K562 (cell line): ENCODE data around the gene FGR. TPM values are rescaled to one million over a fixed set of nuclear protein-coding genes. Genes with fewer than 3 reads are reported as not detected.

Experiments
- COPS2 ChIP-seq: fragments of 450-650 bp; conservative IDR thresholded peaks from 2 replicates; pipeline ENCODE4 v1.6.1; 2016; ENCODE audit warnings: mild to moderate bottlenecking, moderate library complexity
- MEF2A ChIP-seq: IDR thresholded peaks from 2 replicates; pipeline ENCODE4 v1.6.1; 2011; ENCODE audit warnings: low read depth, mild to moderate bottlenecking, low read length, moderate library complexity; ENCODE audit not compliant: control insufficient read depth
- NONO ChIP-seq, 2 experiments: fragments of 200-400 bp in 1 of 2; fragments of 450-650 bp in 1 of 2; formaldehyde crosslinking in 1 of 2; IDR thresholded peaks; 2 replicates each; pipeline ENCODE4 v1.6.1; 2017; ENCODE audit warnings: low read depth in 2 of 2, mild to moderate bottlenecking in 2 of 2, moderate library complexity in 2 of 2, low read length in 1 of 2
- POLR2AphosphoS5 ChIP-seq: IDR thresholded peaks from 2 replicates; pipeline ENCODE4 v1.6.1; 2011; ENCODE audit warnings: mild to moderate bottlenecking, low read depth, low read length, moderate library complexity; ENCODE audit not compliant: control insufficient read depth, insufficient read depth
- SMAD4 ChIP-seq: fragments of 250-450 bp; sonication (Bioruptor Pico); conservative IDR thresholded peaks from 2 replicates; pipeline ENCODE4 v1.8.0; 2021; ENCODE audit warnings: inconsistent platforms, mild to moderate bottlenecking, moderate library complexity
- SREBF1 ChIP-seq: fragments of 150-350 bp; IDR thresholded peaks from 2 replicates; pipeline ENCODE4 v1.6.1; 2014; ENCODE audit warnings: antibody characterized with exemption, low read depth, low read length, borderline replicate concordance
- TAL1 ChIP-seq: fragments of 450-650 bp; IDR thresholded peaks from 2 replicates; pipeline ENCODE4 v1.6.1; 2016; ENCODE audit warnings: mild to moderate bottlenecking
- ZNF140 ChIP-seq: fragments of 250-450 bp; sonication (Bioruptor Pico); IDR thresholded peaks from 2 replicates; pipeline ENCODE4 v1.8.0; 2021; ENCODE audit warnings: moderate library complexity, mild to moderate bottlenecking, inconsistent platforms
- ZNF316 ChIP-seq: fragments of 450-650 bp; IDR thresholded peaks from 2 replicates; pipeline ENCODE4 v1.6.1; 2016
- polyA plus RNA-seq, 8 experiments: library from polyadenylated mRNA; depleted of rRNA in 4 of 8; stranded (reverse) in 5 of 8; unstranded in 3 of 8; fragments of >200 nt; fragmentation: Nextera tagmentation in 2 of 8; fragmentation: Illumina TruSeq in 1 of 8; extraction: Ambion mirVana in 2 of 8; extraction: Trizol in 1 of 8; gene quantifications; 2 replicates each; pipeline versions ENCODE4 v1.2.1 to v1.2.3, GENCODE V29; 2011 to 2014; ENCODE audit warnings: inconsistent platforms in 1 of 8, missing spikeins in 1 of 8
- total RNA-seq, 7 experiments: library from RNA; depleted of rRNA in 6 of 7; stranded (reverse); fragments of >200 nt in 6 of 7; fragmentation: Illumina TruSeq in 2 of 7; extraction: Trizol in 2 of 7; gene quantifications; 2 replicates each; pipeline versions ENCODE4 v1.2.1 to v1.2.3, GENCODE V29; 2011 to 2021; ENCODE audit warnings: low replicate concordance in 1 of 7
- TF ChIP-seq, protein P1 (sequence below): fragments of 150-350 bp; IDR thresholded peaks from 2 replicates; pipeline ENCODE4 v1.6.1; 2014; ENCODE audit warnings: low read depth, mild to moderate bottlenecking, low read length, borderline replicate concordance
- TF ChIP-seq, protein P2 (sequence below): sonication (generic); formaldehyde crosslinking; IDR thresholded peaks from 2 replicates; pipeline ENCODE4 v1.8.0; 2022; ENCODE audit warnings: mild to moderate bottlenecking, missing genetic modification reagents
- TF ChIP-seq, protein P3 (sequence below): fragments of 450-650 bp; IDR thresholded peaks from 2 replicates; pipeline ENCODE4 v1.6.1; 2017; ENCODE audit warnings: antibody characterized with exemption, mild to moderate bottlenecking

The FGR gene
- total and polyA plus RNA-seq, 9 of the 15 experiments (the other 6 are each of a cell fraction or from before 2014, with no cell fraction given): 0.04 to 0.11 TPM; not detected in 7

- TF ChIP-seq, protein P1, sequence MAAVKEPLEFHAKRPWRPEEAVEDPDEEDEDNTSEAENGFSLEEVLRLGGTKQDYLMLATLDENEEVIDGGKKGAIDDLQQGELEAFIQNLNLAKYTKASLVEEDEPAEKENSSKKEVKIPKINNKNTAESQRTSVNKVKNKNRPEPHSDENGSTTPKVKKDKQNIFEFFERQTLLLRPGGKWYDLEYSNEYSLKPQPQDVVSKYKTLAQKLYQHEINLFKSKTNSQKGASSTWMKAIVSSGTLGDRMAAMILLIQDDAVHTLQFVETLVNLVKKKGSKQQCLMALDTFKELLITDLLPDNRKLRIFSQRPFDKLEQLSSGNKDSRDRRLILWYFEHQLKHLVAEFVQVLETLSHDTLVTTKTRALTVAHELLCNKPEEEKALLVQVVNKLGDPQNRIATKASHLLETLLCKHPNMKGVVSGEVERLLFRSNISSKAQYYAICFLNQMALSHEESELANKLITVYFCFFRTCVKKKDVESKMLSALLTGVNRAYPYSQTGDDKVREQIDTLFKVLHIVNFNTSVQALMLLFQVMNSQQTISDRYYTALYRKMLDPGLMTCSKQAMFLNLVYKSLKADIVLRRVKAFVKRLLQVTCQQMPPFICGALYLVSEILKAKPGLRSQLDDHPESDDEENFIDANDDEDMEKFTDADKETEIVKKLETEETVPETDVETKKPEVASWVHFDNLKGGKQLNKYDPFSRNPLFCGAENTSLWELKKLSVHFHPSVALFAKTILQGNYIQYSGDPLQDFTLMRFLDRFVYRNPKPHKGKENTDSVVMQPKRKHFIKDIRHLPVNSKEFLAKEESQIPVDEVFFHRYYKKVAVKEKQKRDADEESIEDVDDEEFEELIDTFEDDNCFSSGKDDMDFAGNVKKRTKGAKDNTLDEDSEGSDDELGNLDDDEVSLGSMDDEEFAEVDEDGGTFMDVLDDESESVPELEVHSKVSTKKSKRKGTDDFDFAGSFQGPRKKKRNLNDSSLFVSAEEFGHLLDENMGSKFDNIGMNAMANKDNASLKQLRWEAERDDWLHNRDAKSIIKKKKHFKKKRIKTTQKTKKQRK: no peak
- TF ChIP-seq ZNF316: no peak
- no peak for TF ChIP-seq SREBF1
- TF ChIP-seq, protein P2, sequence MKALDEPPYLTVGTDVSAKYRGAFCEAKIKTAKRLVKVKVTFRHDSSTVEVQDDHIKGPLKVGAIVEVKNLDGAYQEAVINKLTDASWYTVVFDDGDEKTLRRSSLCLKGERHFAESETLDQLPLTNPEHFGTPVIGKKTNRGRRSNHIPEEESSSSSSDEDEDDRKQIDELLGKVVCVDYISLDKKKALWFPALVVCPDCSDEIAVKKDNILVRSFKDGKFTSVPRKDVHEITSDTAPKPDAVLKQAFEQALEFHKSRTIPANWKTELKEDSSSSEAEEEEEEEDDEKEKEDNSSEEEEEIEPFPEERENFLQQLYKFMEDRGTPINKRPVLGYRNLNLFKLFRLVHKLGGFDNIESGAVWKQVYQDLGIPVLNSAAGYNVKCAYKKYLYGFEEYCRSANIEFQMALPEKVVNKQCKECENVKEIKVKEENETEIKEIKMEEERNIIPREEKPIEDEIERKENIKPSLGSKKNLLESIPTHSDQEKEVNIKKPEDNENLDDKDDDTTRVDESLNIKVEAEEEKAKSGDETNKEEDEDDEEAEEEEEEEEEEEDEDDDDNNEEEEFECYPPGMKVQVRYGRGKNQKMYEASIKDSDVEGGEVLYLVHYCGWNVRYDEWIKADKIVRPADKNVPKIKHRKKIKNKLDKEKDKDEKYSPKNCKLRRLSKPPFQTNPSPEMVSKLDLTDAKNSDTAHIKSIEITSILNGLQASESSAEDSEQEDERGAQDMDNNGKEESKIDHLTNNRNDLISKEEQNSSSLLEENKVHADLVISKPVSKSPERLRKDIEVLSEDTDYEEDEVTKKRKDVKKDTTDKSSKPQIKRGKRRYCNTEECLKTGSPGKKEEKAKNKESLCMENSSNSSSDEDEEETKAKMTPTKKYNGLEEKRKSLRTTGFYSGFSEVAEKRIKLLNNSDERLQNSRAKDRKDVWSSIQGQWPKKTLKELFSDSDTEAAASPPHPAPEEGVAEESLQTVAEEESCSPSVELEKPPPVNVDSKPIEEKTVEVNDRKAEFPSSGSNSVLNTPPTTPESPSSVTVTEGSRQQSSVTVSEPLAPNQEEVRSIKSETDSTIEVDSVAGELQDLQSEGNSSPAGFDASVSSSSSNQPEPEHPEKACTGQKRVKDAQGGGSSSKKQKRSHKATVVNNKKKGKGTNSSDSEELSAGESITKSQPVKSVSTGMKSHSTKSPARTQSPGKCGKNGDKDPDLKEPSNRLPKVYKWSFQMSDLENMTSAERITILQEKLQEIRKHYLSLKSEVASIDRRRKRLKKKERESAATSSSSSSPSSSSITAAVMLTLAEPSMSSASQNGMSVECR (CRISPR knock-in tag): peak; percentile 39; the same call in 1 of the 2 replicates
- peak; percentile 14; the same call in 1 of the 2 replicates for TF ChIP-seq POLR2AphosphoS5
- peak; percentile 63; the same call in 1 of the 2 replicates for TF ChIP-seq MEF2A
- TF ChIP-seq SMAD4 (CRISPR knock-in tag): 0 out of 2 replicates have a peak, but pooled peaks have one; percentile 18
- TF ChIP-seq, protein P3, sequence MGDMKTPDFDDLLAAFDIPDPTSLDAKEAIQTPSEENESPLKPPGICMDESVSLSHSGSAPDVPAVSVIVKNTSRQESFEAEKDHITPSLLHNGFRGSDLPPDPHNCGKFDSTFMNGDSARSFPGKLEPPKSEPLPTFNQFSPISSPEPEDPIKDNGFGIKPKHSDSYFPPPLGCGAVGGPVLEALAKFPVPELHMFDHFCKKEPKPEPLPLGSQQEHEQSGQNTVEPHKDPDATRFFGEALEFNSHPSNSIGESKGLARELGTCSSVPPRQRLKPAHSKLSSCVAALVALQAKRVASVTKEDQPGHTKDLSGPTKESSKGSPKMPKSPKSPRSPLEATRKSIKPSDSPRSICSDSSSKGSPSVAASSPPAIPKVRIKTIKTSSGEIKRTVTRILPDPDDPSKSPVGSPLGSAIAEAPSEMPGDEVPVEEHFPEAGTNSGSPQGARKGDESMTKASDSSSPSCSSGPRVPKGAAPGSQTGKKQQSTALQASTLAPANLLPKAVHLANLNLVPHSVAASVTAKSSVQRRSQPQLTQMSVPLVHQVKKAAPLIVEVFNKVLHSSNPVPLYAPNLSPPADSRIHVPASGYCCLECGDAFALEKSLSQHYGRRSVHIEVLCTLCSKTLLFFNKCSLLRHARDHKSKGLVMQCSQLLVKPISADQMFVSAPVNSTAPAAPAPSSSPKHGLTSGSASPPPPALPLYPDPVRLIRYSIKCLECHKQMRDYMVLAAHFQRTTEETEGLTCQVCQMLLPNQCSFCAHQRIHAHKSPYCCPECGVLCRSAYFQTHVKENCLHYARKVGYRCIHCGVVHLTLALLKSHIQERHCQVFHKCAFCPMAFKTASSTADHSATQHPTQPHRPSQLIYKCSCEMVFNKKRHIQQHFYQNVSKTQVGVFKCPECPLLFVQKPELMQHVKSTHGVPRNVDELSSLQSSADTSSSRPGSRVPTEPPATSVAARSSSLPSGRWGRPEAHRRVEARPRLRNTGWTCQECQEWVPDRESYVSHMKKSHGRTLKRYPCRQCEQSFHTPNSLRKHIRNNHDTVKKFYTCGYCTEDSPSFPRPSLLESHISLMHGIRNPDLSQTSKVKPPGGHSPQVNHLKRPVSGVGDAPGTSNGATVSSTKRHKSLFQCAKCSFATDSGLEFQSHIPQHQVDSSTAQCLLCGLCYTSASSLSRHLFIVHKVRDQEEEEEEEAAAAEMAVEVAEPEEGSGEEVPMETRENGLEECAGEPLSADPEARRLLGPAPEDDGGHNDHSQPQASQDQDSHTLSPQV: no peak
- no peak for TF ChIP-seq ZNF140 (CRISPR knock-in tag)
- TF ChIP-seq TAL1: peak; percentile 14; the same call in 1 of the 2 replicates
- TF ChIP-seq COPS2: no peak
- peak in 1 of 2 experiments; percentile 9; a peak in 2 of 4 replicates for TF ChIP-seq NONO (IDR thresholded peaks at IDR 0.05; ENCODE audit: low read depth in 2 of 2, low read length in 1 of 2)
These were observed 24.7 kb upstream of the FGR start (continued) for GRCh38 chr1:27659497-27660299.
